Fibroblast of skin of scalp (primary cell): ENCODE data around the gene NDUFS2.
A peak's percentile ranks its signal among the peaks of the same experiment; 100 is the strongest.
"Not testable (repeated sequence)": the region's sequence is repeated elsewhere in the genome, so short reads cannot be mapped to it uniquely, and the experiment has no call there.

Source experiments
- DNase-seq: peaks from one replicate; pipeline ENCODE4 v3.0.0-alpha.2; 2013

Gene NDUFS2

DNA sequence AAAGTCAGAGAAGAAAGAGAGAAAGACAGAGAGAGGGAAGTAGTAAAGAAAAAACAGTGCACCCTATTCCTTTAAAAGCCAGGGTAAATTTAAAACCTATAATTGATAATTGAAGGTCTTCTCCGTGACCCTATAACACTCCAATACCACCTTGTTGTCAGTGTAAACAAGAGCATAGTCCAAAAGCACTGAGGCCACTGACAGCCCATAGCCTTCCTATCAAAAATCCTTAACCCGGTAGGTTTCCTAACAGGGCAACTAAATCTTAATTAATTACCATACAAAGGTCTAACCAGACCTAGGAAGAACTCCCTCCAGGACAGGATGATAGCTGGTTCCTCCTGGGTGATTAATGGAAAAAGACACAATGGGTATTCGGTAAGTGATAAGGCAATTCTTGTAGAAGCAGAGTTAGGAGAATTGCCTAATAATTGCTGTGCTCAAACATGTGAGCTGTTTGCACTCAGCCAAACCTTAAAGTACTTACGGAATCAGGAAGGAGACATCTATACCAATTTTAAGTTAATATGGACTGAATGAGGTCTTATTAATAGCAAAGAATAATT lies 53.9 kb downstream of the NDUFS2 start:
- DNase-seq: not testable (repeated sequence)

DNA sequence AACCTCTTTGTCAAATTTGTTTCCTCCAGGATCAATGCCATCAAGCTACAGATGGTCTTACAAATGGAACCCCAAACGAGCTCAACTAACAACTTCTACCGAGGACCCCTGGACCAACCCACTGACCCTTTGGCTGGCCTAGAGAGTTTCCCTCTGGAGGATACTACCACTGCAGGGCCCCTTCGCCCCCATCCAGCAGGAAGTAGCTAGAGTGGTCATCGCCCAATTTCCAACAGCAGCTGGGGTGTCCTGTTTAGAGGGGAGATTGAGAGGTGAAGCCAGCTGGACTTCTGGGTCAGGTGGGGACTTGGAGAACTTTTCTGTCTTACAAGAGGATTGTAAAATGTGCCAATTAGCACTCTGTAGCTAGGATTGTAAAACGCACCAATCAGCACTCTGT lies 54.9 kb downstream of the NDUFS2 start:
- not testable (repeated sequence) for DNase-seq

DNA sequence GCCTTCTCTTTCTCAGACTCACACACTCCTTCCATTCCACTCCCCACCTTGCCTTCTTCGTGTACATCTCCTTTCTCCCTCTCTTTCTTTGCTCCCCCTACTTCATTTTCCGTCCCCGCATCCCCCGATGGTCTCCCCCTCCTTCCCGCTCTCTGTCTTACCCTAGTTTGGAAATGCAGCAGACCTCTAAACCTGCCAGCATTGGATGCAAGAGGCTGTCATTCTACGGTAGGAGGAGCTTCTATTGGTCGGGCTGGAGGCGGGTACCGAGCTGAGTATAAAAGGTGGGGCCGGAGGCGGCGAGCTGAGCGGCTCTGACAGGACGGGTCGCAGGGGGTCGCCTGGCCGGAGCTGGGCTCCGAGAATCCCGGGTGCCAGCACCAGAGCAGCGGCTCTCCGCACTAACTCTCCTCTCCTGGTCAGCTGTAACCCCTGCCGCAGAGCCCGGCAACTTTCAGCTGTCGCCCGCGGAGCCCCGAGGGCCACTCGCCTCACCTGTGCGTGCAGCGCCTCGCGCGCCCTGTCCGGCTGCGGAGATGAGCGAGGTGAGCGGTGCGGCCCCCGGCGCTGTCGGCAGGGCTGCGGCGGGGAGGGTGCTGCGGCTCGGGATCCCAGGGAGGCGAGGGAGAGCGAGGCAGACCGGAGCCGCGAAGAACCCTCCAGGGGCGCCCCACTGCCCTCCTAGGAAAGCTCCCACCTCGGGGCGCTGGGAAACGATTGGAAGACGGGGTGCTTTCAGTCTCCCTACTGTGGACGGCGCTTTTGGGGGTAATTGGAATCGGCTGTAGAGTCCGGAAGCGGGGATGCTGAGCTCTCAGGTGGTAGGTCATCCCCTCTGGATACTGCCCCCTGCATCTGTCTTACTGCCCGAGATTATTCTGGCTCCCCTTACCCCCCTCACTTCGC lies 56.5 kb downstream of the NDUFS2 start, which contains the start of gene PCP4L1:
PCP4L1 (plus strand) TSS at position 307 of the 906 bp plus-strand sequence; CDS start at position 537, 230 bp downstream.
- peak; percentile 58 for DNase-seq

DNA sequence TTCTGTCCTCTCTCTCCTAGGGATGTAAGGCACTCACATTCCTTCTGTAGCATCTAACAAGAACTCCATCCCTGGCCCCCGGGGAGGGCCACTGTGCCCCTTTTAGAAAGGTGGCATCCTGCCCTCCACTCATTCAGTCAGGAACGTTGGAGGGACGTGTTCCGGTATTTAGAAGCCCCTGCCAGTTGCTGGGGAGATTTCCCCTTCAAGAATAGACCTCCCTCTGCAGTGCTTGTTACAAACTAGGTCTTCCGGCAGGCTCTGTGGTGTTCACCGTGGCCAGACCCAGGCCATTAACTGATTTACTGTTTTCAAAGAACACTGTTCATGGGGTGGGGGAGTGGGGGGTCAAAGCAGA lies 57.2 kb downstream of the NDUFS2 start:
- DNase-seq: no peak

DNA sequence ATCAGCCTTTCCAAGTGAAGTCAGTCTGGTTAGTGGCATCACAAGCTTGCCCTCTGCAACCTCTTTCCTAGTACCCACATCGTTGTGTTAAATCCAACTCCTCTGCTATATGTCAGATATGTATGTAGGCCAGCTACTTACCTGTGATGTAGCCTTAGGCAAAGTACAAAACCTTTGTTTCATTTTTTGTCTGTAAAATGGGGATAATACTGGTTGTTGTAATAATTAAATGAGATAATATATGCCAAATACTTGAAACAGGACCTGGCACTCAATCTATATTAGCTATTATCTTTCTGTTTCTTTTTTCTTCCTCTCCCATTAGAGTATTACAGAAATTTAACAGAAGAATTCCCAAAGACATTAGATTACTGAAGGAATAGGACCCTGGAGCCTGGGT lies 57.6 kb downstream of the NDUFS2 start:
- DNase-seq: no peak

DNA sequence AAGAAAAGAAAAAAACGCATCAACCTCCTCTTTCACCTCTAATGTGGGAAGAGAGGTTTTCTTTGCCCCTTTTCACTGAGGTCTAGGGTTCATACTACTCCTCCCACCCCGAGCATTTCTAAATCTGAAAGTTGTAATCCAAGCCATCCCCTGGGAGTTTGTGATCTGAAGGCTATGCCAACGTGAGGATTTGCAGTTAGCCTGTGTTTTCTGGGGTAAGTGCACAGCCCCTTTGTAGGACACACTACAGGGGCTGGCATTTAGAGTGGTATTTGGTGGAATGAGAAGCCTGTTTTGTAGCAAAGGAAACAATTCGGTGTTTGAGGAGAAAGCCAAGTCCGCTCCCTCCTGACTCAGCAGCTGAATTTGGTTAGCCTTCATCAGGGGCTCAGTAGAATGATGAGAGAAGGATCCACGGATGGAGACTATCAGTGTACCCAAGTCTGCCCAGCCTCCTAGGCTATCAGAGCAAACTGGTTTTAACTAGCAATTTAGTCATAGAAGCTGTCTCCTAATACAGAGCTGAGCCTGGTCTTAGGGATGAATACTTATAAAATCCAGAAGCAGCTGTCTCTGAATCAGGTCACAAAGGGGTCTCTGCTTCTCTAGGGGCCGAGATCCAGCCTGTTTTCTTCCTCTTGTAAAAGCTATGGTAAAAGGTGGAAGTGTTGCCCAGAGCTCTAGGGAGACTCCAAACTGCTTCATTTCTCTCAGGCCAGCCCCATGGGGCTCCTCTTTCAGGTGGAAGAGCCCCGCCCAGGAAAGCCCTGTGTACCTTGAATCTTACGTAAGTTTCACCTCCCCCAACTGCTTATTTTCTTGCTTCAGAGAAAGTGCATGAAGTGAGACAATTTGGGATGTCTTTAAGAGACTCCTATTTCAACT lies 58.5 kb downstream of the NDUFS2 start:
- no peak for DNase-seq

DNA sequence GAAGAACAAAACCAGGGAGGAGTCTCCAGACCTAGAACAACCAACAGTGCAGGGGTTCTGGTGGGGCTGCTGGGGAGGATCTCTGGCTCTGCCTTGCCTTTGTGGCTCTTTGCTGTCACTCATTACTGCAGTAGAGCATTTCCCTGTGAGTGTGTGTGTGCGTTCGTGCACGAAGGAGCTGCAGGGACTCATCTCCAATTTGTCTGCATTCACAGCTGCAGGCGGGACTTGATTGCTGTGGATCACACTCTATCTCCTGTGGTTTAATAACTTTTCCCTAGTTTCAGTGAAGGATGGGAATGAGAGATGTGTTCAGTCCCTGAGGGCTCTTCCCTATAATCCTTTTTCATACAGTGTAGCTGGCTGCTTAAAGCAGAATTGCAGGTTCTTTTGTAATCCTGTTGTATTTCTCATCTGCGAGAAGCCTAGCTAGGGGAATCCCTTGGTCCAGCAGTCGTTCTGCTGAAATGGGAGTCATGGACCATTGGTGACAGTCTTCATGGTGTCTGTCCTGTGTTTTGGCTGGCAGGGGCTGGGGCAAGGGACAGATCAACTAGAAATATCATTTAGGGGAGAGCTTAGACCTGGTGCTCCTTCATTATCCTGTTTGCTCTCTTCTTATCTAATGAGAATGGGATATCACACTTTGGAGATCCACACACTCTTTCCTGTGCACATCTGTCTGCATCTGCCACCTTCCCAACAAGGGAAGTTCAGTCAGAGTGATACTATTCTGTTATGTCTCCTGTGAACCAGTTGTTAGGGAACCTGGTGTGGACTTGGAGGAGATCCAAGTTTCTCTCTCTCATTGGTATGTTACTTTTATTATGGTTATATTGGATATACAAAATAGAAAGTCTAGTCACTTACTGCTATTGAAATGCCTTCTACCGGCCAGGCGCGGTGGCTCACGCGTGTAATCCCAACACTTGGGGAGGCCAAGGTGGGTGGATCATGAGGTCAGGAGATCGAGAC lies 59.4 kb downstream of the NDUFS2 start:
- no peak for DNase-seq
